HG03354 (cell line): ENCODE data around the gene NKAPD1.
"Not testable (repeated sequence)": the region's sequence is repeated elsewhere in the genome, so short reads cannot be mapped to it uniquely, and the experiment has no call there.

Experiments
- ATAC-seq: cut with Tn5 transposase; IDR thresholded peaks from one replicate; pipeline ENCODE4 v1.9.1; 2021; ENCODE audit warnings: mild to moderate bottlenecking; ENCODE audit not compliant: unreplicated experiment, poor library complexity, severe bottlenecking

NKAPD1 gene

GRCh38 chr11:112073941-112074811 lies at the start of gene NKAPD1, which contains the start of gene PIH1D2:
Gene NKAPD1, plus strand, starts transcription at chr11:112074299. Its CDS starts 1,276 bp downstream, at chr11:112075575.
Gene PIH1D2, minus strand, starts transcription at chr11:112074017. Its CDS starts 843 bp downstream, at chr11:112073174.
- peak; percentile 92 for ATAC-seq

- ATAC-seq: peak; percentile 80
These were observed 49.1 kb upstream of the NKAPD1 start, which contains the start of gene DLAT for GRCh38 chr11:112024773-112025678. Gene DLAT, plus strand, starts transcription at chr11:112025408. Its CDS starts 65 bp downstream, at chr11:112025473.

GRCh38 chr11:112025707-112026106 lies 48.4 kb upstream of the NKAPD1 start:
- ATAC-seq: no peak

GRCh38 chr11:112026784-112027410 lies 47.2 kb upstream of the NKAPD1 start:
- ATAC-seq: not testable (repeated sequence)

GRCh38 chr11:112029460-112029859 lies 44.6 kb upstream of the NKAPD1 start:
- ATAC-seq: no peak

- ATAC-seq: no peak
These were observed 40.2 kb upstream of the NKAPD1 start for GRCh38 chr11:112033902-112034301.

GRCh38 chr11:112037527-112037926 lies 36.6 kb upstream of the NKAPD1 start:
- ATAC-seq: no peak

GRCh38 chr11:112042161-112042960 lies 31.7 kb upstream of the NKAPD1 start:
- no peak for ATAC-seq

GRCh38 chr11:112042961-112043304 lies 31.2 kb upstream of the NKAPD1 start:
- ATAC-seq: no peak

- no peak for ATAC-seq
These were observed 29.1 kb upstream of the NKAPD1 start for GRCh38 chr11:112044961-112045360.

- ATAC-seq: not testable (repeated sequence)
These were observed 27.5 kb upstream of the NKAPD1 start for GRCh38 chr11:112046647-112047046.

- ATAC-seq: not testable (repeated sequence)
These were observed 25.8 kb upstream of the NKAPD1 start for GRCh38 chr11:112048256-112048655.

GRCh38 chr11:112049777-112050176 lies 24.3 kb upstream of the NKAPD1 start:
- ATAC-seq: no peak

GRCh38 chr11:112050721-112051120 lies 23.4 kb upstream of the NKAPD1 start:
- ATAC-seq: peak; percentile 84

GRCh38 chr11:112051768-112052167 lies 22.3 kb upstream of the NKAPD1 start:
- peak; percentile 51 for ATAC-seq

GRCh38 chr11:112057170-112057569 lies 16.9 kb upstream of the NKAPD1 start:
- no peak for ATAC-seq

- no peak for ATAC-seq
These were observed 16.0 kb upstream of the NKAPD1 start for GRCh38 chr11:112058103-112058502.

- ATAC-seq: no peak
These were observed 11.2 kb upstream of the NKAPD1 start for GRCh38 chr11:112062923-112063322.

GRCh38 chr11:112082729-112083128 lies 8.6 kb downstream of the NKAPD1 start:
- no peak for ATAC-seq
